NCI-H226 (cell line): ENCODE measurements around the gene KIF1C.
A peak's percentile ranks its signal among the peaks of the same experiment; 100 is the strongest.
"Not testable (repeated sequence)": the region's sequence is repeated elsewhere in the genome, so short reads cannot be mapped to it uniquely, and the experiment has no call there.

Experiments used
- DNase-seq: peaks from one replicate; pipeline ENCODE4 v3.0.0-alpha.2; 2015

The KIF1C gene

GRCh38 chr17:5003214-5003867 is 5.6 kb downstream of the KIF1C start:
- DNase-seq: peak; percentile 62

- peak; percentile 47 for DNase-seq
These were observed 14.2 kb downstream of the KIF1C start for GRCh38 chr17:5011928-5012327.

GRCh38 chr17:5014357-5014756 is 16.6 kb downstream of the KIF1C start:
- DNase-seq: no peak

- no peak for DNase-seq
These were observed 21.8 kb downstream of the KIF1C start for GRCh38 chr17:5019475-5019956.

- no peak for DNase-seq
These were observed 22.8 kb downstream of the KIF1C start for GRCh38 chr17:5020502-5021023.

- no peak for DNase-seq
These were observed 24.5 kb downstream of the KIF1C start for GRCh38 chr17:5022171-5022711.

GRCh38 chr17:5023588-5024147 is 25.9 kb downstream of the KIF1C start:
- DNase-seq: no peak

- no peak for DNase-seq
These were observed 26.9 kb downstream of the KIF1C start for GRCh38 chr17:5024604-5025003.

- DNase-seq: no peak
These were observed 29.5 kb downstream of the KIF1C start for GRCh38 chr17:5027299-5027698.

GRCh38 chr17:5027916-5028315 is 30.2 kb downstream of the KIF1C start:
- no peak for DNase-seq

- not testable (repeated sequence) for DNase-seq
These were observed 32.4 kb downstream of the KIF1C start for GRCh38 chr17:5030168-5030567.

GRCh38 chr17:5031365-5032082 is 33.8 kb downstream of the KIF1C start:
- DNase-seq: peak; percentile 61

- no peak for DNase-seq
These were observed 35.1 kb downstream of the KIF1C start for GRCh38 chr17:5032865-5033264.

- no peak for DNase-seq
These were observed 35.7 kb downstream of the KIF1C start for GRCh38 chr17:5033352-5034015.

GRCh38 chr17:5034063-5034462 is 36.3 kb downstream of the KIF1C start:
- no peak for DNase-seq

- no peak for DNase-seq
These were observed 36.9 kb downstream of the KIF1C start for GRCh38 chr17:5034651-5035050.

GRCh38 chr17:5035315-5035714 is 37.6 kb downstream of the KIF1C start, which contains the start of gene SLC52A1:
Gene SLC52A1 (minus strand): TSS chr17:5035426. CDS start chr17:5034606, 820 bp downstream.
- no peak for DNase-seq

GRCh38 chr17:5042157-5043022 is 44.6 kb downstream of the KIF1C start:
- DNase-seq: no peak

GRCh38 chr17:5043524-5043923 is 45.8 kb downstream of the KIF1C start:
- DNase-seq: no peak

GRCh38 chr17:5044630-5045029 is 46.9 kb downstream of the KIF1C start:
- DNase-seq: no peak

GRCh38 chr17:5045496-5045895 is 47.7 kb downstream of the KIF1C start:
- DNase-seq: no peak

- DNase-seq: no peak
These were observed 49.7 kb downstream of the KIF1C start for GRCh38 chr17:5047446-5047845.
